OCI-LY1 (cell line): ENCODE results near the gene GABBR1.

ENCODE experiments used
- CTCF ChIP-seq: fragments of 200-600 bp; sonication (generic), shearing (Covaris generic); IDR thresholded peaks from 2 replicates; pipeline ENCODE4 v1.5.1; 2017; ENCODE audit warnings: mild to moderate bottlenecking, antibody characterized with exemption, low read length, moderate library complexity, mixed read lengths
- EZH2 ChIP-seq: fragments of 200-600 bp; sonication (generic), shearing (Covaris generic); IDR thresholded peaks from 2 replicates; pipeline ENCODE4 v1.8.0; 2017; ENCODE audit warnings: borderline replicate concordance, mixed run types, mild to moderate bottlenecking, antibody characterized with exemption, low read length, moderate library complexity, mixed read lengths

- TF ChIP-seq CTCF = peak; percentile 41; the same call in 1 of the 2 replicates
- no peak for TF ChIP-seq EZH2
Measured at GRCh38 chr6:29647927-29648642, 15.1 kb upstream of the GABBR1 start.
